Sciatic nerve (tissue), 2 donors: ENCODE results near the gene DUSP28. TPM values are rescaled to one million over a fixed set of nuclear protein-coding genes. Genes with fewer than 3 reads are reported as not detected.
A peak's percentile ranks its signal among the peaks of the same experiment; 100 is the strongest.

Experiments
- ATAC-seq: fragments of 200-7000 bp; cut with Tn5 transposase; one replicate; pipeline ENCODE4 v1.9.1; 2020; ENCODE audit warnings: mild to moderate bottlenecking, moderate library complexity
- DNase-seq: peaks from one replicate; pipeline ENCODE4 v3.0.0-alpha.2; 2020; ENCODE audit warnings: low spot score
- intact Hi-C: fragments of 100-400 bp; cut with DNase I; formaldehyde crosslinking; loops from one replicate; pipeline ENCODE4 v1.14.2; 2022
- total RNA-seq: library from RNA; stranded (reverse); fragmentation: NEBNext Ultra II Directional; extraction: Animal tissue kit (Norgen Biotek cat#: 25700); gene quantifications from one replicate; pipeline ENCODE4 v1.2.1, GENCODE V29; 2021
- donor health status: DM: no; HTN: no; CAD: no.
- donor health status: DM: no; HTN: no; CAD: no.

DUSP28 gene
- total RNA-seq, 1 donor from 2014 or later: 4.5 TPM

GRCh38 chr2:240604939-240605716, 45.0 kb downstream of the DUSP28 start:
- intact Hi-C loops: no loop called here
- DNase-seq (peak; percentile 47), ATAC-seq (no peak)

DNA sequence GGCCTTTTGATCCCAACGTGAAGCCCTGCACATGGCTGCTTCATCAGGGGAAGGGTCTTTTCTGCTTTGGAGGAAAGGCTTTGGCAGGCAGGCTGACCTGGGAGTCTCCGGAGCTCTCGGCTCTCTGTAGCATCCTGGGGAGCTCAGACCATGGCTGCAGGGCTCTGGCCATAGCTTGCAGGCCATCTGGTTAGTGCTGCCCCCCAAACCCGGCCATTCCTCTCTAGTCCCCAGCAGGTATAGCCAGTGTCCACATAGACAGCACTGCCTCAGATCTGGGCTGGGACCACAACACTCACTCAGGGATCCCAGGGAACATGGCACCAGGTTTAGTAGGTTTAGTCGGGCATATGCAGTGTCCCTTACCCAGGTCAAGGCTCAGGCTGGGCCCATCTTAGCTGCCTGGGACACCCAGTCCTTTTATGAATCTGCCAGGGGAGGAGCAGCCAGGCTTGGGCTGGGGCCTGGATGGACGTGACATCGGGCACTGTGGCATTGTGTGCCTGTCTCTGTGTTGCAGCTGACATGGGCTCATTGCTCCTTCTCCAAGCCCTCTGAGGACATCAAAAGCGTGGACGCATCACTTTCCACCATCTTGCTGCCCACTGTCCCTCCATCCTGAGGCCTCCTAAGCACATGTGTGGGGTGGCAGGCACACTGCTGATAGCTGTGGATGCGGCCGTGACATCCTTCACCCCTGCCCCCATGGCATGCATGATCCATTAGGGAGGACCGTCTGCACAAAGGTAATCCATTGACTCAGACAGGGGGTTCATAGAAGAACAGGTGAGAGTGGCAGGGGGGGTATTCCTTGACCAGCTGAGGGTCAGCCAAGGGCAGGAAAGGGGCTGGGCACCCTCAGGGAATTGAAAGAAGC, 45.9 kb downstream of the DUSP28 start:
- ATAC-seq (no peak), DNase-seq (peak; percentile 47)
- intact Hi-C loops: no loop called here

- intact Hi-C loops: no loop called here
- DNase-seq: peak; percentile 33
- ATAC-seq: no peak
Measured at GRCh38 chr2:240611601-240612210, 51.5 kb downstream of the DUSP28 start.

Other genes starting within 250 kb of the DUSP28 start
- gene GPC1, start 124.7 kb upstream of the DUSP28 start, total RNA-seq: 85.4 TPM
- gene ANKMY1, start 2.4 kb upstream of the DUSP28 start, total RNA-seq: 30.7 TPM
- gene RNPEPL1, start 8.1 kb downstream of the DUSP28 start, total RNA-seq: 38.8 TPM
- 37.2 TPM for gene CAPN10, start 26.4 kb downstream of the DUSP28 start, total RNA-seq
- 3.2 TPM for gene GPR35, start 65.1 kb downstream of the DUSP28 start, total RNA-seq
- gene AQP12B, start 122.5 kb downstream of the DUSP28 start, total RNA-seq: not detected
- gene AQP12A, start 131.5 kb downstream of the DUSP28 start, total RNA-seq: not detected